B cell (primary cell): ENCODE data around the gene CSE1L.

Experiments used
- EZH2 ChIP-seq: IDR thresholded peaks from 2 replicates; pipeline ENCODE4 v1.6.1; 2012; ENCODE audit warnings: borderline replicate concordance, low read depth, mild to moderate bottlenecking, moderate library complexity, low read length; ENCODE audit not compliant: insufficient read depth, poor library complexity, severe bottlenecking
- TF ChIP-seq, protein P1 (sequence below): fragments of 200-600 bp; IDR thresholded peaks from one replicate; pipeline ENCODE4 v1.8.0; 2022; ENCODE audit warnings: antibody characterized with exemption, mild to moderate bottlenecking

GRCh38 chr20:49034070-49034732 is 11.9 kb upstream of the CSE1L start:
- TF ChIP-seq, protein P1, sequence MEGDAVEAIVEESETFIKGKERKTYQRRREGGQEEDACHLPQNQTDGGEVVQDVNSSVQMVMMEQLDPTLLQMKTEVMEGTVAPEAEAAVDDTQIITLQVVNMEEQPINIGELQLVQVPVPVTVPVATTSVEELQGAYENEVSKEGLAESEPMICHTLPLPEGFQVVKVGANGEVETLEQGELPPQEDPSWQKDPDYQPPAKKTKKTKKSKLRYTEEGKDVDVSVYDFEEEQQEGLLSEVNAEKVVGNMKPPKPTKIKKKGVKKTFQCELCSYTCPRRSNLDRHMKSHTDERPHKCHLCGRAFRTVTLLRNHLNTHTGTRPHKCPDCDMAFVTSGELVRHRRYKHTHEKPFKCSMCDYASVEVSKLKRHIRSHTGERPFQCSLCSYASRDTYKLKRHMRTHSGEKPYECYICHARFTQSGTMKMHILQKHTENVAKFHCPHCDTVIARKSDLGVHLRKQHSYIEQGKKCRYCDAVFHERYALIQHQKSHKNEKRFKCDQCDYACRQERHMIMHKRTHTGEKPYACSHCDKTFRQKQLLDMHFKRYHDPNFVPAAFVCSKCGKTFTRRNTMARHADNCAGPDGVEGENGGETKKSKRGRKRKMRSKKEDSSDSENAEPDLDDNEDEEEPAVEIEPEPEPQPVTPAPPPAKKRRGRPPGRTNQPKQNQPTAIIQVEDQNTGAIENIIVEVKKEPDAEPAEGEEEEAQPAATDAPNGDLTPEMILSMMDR, result no peak
- TF ChIP-seq EZH2, result no peak
